Endothelial cell (in vitro differentiated cells): ENCODE data around the gene TMX3. TPM values are rescaled to one million over a fixed set of nuclear protein-coding genes. Genes with fewer than 3 reads are reported as not detected.

ENCODE experiments used
- DNase-seq: peaks from one replicate; pipeline ENCODE4 v3.0.0; 2021; ENCODE audit warnings: low spot score
- H3K27ac Mint-ChIP-seq: one replicate; pipeline ENCODE4 v1.8.0; 2021; ENCODE audit warnings: mixed read lengths, inconsistent platforms; ENCODE audit not compliant: unreplicated experiment
- H3K27me3 Mint-ChIP-seq: one replicate; pipeline ENCODE4 v1.8.0; 2021; ENCODE audit warnings: mild to moderate bottlenecking, moderate library complexity, mixed read lengths, inconsistent platforms; ENCODE audit not compliant: unreplicated experiment
- H3K36me3 Mint-ChIP-seq: one replicate; pipeline ENCODE4 v1.8.0; 2021; ENCODE audit warnings: mild to moderate bottlenecking, low read depth, mixed read lengths, inconsistent platforms; ENCODE audit not compliant: unreplicated experiment
- H3K4me1 Mint-ChIP-seq: one replicate; pipeline ENCODE4 v1.8.0; 2021; ENCODE audit warnings: mild to moderate bottlenecking, mixed read lengths, inconsistent platforms; ENCODE audit not compliant: unreplicated experiment
- H3K4me3 Mint-ChIP-seq: one replicate; pipeline ENCODE4 v1.8.0; 2021; ENCODE audit warnings: mild to moderate bottlenecking, mixed read lengths, inconsistent platforms; ENCODE audit not compliant: unreplicated experiment
- H3K9me3 Mint-ChIP-seq: one replicate; pipeline ENCODE4 v1.8.0; 2021; ENCODE audit warnings: mixed read lengths, inconsistent platforms; ENCODE audit not compliant: unreplicated experiment
- CTCF ChIP-seq: fragments of 200-600 bp; sonication (generic); IDR thresholded peaks from one replicate; pipeline ENCODE4 v1.5.0; 2021; ENCODE audit warnings: antibody characterized with exemption; ENCODE audit not compliant: unreplicated experiment
- total RNA-seq: library from RNA; stranded (reverse); fragmentation: NEBNext Ultra II Directional; extraction: Animal tissue kit (Norgen Biotek cat#: 25700); gene quantifications from one replicate; pipeline ENCODE4 v1.2.1, GENCODE V29; 2021; ENCODE audit not compliant: unreplicated experiment

The TMX3 gene
- total RNA-seq, 1 donor from 2014 or later, result 57.0 TPM

GRCh38 chr18:68721681-68722583, 7.0 kb upstream of the TMX3 start:
- Mint-ChIP-seq H3K27ac (no peak overlapping the region), H3K27me3 (peaks cover 4% of the 10 kb centered on the region), H3K4me1 (no peaks in the 10 kb centered on the region), H3K9me3 (no peaks in the 10 kb centered on the region), H3K4me3 (no peak overlapping the region), H3K36me3 (no peaks in the 10 kb centered on the region)
- DNase-seq, result no peak
- TF ChIP-seq CTCF, result no peak

- Mint-ChIP-seq H3K27me3 (peaks cover 6% of the 10 kb centered on the region), H3K4me1 (peaks cover 7% of the 10 kb centered on the region), H3K9me3 (no peaks in the 10 kb centered on the region), H3K36me3 (peaks cover 16% of the 10 kb centered on the region), H3K4me3 (peak overlapping the region; percentile 99), H3K27ac (peak overlapping the region; percentile 93)
- no peak for TF ChIP-seq CTCF
- DNase-seq, result peak; percentile 22
Measured at GRCh38 chr18:68714366-68714711, 569 bp downstream of the TMX3 start.

- Mint-ChIP-seq H3K4me1 (peaks cover 7% of the 10 kb centered on the region), H3K27ac (peak overlapping the region; percentile 93), H3K4me3 (peak overlapping the region; percentile 99), H3K9me3 (no peaks in the 10 kb centered on the region), H3K36me3 (peaks cover 17% of the 10 kb centered on the region), H3K27me3 (peaks cover 6% of the 10 kb centered on the region)
- no peak for DNase-seq
- no peak for TF ChIP-seq CTCF
Measured at GRCh38 chr18:68713796-68714195, 1.1 kb downstream of the TMX3 start.

GRCh38 chr18:68713131-68713530, 1.8 kb downstream of the TMX3 start:
- no peak for DNase-seq
- Mint-ChIP-seq H3K27me3 (peaks cover 6% of the 10 kb centered on the region), H3K9me3 (no peaks in the 10 kb centered on the region), H3K4me1 (peaks cover 7% of the 10 kb centered on the region), H3K4me3 (peak overlapping the region; percentile 64), H3K36me3 (peaks cover 22% of the 10 kb centered on the region), H3K27ac (no peak overlapping the region)
- no peak for TF ChIP-seq CTCF

- Mint-ChIP-seq H3K9me3 (no peaks in the 10 kb centered on the region), H3K36me3 (peaks cover 15% of the 10 kb centered on the region), H3K27ac (no peak overlapping the region), H3K4me1 (peaks cover 14% of the 10 kb centered on the region), H3K4me3 (no peak overlapping the region), H3K27me3 (no peaks in the 10 kb centered on the region)
- no peak for TF ChIP-seq CTCF
- DNase-seq, result no peak
Measured at GRCh38 chr18:68707646-68708045, 7.3 kb downstream of the TMX3 start.
